Measurements from ENCODE around the gene RMDN2.

Gene RMDN2

GRCh38 chr2:37984176-37984575, 59.1 kb downstream of the RMDN2 start:
- TF ChIP-seq, protein P1, sequence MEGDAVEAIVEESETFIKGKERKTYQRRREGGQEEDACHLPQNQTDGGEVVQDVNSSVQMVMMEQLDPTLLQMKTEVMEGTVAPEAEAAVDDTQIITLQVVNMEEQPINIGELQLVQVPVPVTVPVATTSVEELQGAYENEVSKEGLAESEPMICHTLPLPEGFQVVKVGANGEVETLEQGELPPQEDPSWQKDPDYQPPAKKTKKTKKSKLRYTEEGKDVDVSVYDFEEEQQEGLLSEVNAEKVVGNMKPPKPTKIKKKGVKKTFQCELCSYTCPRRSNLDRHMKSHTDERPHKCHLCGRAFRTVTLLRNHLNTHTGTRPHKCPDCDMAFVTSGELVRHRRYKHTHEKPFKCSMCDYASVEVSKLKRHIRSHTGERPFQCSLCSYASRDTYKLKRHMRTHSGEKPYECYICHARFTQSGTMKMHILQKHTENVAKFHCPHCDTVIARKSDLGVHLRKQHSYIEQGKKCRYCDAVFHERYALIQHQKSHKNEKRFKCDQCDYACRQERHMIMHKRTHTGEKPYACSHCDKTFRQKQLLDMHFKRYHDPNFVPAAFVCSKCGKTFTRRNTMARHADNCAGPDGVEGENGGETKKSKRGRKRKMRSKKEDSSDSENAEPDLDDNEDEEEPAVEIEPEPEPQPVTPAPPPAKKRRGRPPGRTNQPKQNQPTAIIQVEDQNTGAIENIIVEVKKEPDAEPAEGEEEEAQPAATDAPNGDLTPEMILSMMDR (IDR thresholded peaks at IDR 0.05) = no peak
- no peak for TF ChIP-seq ZFX (IDR thresholded peaks at IDR 0.05; ENCODE audit: borderline replicate concordance)
- no peak overlapping the region for H3K27ac ChIP-seq

DNA sequence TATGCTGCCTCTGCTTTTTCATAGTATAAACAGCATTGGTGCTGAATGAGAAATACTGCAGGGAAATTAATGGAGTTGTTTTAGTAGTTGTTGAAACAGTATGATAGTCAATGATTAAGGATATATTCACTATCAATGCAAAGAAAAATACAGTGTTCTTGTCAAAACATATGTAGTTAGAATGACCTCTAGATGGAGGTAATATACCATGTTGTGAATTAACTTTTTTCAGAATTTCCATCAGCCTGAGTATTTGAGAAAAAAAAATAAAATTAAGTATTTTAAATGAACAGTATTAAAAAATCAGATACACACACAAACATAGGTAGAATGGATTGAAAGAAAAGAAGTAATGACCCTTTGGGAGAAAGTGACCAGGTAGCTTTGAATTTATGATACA, 59.5 kb downstream of the RMDN2 start:
- no peak overlapping the region for H3K27ac ChIP-seq
- no peak for TF ChIP-seq ZFX (IDR thresholded peaks at IDR 0.05; ENCODE audit: borderline replicate concordance)
- TF ChIP-seq, protein P1 (IDR thresholded peaks at IDR 0.05) = no peak

- H3K27ac ChIP-seq = no peak overlapping the region
- TF ChIP-seq ZFX (IDR thresholded peaks at IDR 0.05; ENCODE audit: borderline replicate concordance) = no peak
- TF ChIP-seq, protein P1 (IDR thresholded peaks at IDR 0.05) = no peak
Observed at GRCh38 chr2:37985333-37985732, 60.2 kb downstream of the RMDN2 start.

GRCh38 chr2:37987098-37987775, 62.1 kb downstream of the RMDN2 start:
- no peak overlapping the region for H3K27ac ChIP-seq
- TF ChIP-seq, protein P1 (IDR thresholded peaks at IDR 0.05) = no peak
- no peak for TF ChIP-seq ZFX (IDR thresholded peaks at IDR 0.05; ENCODE audit: borderline replicate concordance)

GRCh38 chr2:37992601-37993000, 67.5 kb downstream of the RMDN2 start:
- TF ChIP-seq ZFX (IDR thresholded peaks at IDR 0.05; ENCODE audit: borderline replicate concordance) = no peak
- TF ChIP-seq, protein P1 (IDR thresholded peaks at IDR 0.05) = no peak

GRCh38 chr2:37993143-37993542, 68.1 kb downstream of the RMDN2 start:
- TF ChIP-seq, protein P1 (IDR thresholded peaks at IDR 0.05) = peak; percentile 13; the same call in 1 of the 2 replicates
- no peak for TF ChIP-seq ZFX (IDR thresholded peaks at IDR 0.05; ENCODE audit: borderline replicate concordance)
- no peak overlapping the region for H3K27ac ChIP-seq

More at GRCh38 chr2:37992601-37993000, 67.5 kb downstream of the RMDN2 start:
- H3K27ac ChIP-seq = no peak overlapping the region

DNA sequence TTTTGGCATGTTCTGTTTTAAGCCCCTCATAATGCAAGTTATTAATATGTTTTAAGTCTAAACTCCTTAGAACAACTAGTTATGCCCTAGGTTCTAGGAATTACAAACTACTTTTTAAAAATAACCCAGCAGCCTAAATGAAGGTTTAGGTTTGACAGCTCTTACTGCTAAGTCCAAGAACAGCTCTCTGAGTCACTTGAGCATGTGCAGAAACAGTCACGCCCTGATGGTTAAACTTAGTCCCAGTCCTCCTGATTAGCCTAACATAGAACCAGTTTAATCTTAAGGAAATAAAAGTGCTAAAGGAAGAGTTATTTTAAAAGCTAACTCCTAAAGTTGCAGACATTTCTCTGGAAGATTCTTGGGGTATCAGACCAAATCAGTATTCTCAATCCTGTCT, 72.5 kb downstream of the RMDN2 start:
- H3K27ac ChIP-seq = no peak overlapping the region
- TF ChIP-seq, protein P1 (IDR thresholded peaks at IDR 0.05) = no peak
- TF ChIP-seq ZFX (IDR thresholded peaks at IDR 0.05; ENCODE audit: borderline replicate concordance) = no peak

Data from 22Rv1 (cell line).